Measurements from ENCODE around the gene ESPL1.

Gene ESPL1

DNA sequence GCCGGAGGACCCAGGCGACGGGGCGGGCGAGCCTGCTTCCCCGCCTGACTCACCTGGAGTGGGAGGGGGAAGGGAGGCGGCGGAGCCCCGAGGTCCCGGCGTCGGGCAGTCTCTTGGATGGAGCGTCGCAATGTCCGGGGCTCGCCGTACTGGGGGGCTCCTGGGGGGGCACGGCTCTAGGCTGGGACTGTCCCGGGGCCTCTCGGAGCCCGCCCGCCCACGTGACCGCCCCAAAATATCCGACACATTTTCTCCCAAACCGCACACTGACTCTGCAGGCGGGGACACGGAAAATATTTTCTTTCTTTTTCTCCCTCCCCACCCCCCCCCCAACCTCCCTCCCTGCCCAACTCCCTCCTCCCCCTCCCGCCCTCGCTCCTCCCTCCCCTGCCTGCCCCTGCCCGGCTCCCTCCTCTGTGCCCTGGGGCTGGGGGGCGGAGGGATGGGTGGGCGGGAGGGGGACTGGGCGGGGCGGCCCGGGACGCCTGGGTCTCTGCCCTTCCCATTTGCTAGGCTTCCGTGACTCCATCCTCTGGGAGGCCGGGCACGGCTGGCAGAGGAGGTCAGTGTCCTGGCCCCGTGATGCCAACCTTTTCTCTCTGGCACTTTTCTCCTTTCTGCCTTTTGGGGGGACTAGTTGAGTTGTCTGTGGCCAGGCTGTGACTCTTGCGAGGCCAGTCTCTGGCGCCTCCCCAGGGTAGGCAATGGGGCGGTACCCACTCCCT lies 36.0 kb upstream of the ESPL1 start, which contains the start of gene RARG:
RARG (minus strand) TSS at position 289 of the 725 bp plus-strand sequence. CDS start 4,664 bp downstream, outside the sequence.
- peak; percentile 32 for DNase-seq

DNA sequence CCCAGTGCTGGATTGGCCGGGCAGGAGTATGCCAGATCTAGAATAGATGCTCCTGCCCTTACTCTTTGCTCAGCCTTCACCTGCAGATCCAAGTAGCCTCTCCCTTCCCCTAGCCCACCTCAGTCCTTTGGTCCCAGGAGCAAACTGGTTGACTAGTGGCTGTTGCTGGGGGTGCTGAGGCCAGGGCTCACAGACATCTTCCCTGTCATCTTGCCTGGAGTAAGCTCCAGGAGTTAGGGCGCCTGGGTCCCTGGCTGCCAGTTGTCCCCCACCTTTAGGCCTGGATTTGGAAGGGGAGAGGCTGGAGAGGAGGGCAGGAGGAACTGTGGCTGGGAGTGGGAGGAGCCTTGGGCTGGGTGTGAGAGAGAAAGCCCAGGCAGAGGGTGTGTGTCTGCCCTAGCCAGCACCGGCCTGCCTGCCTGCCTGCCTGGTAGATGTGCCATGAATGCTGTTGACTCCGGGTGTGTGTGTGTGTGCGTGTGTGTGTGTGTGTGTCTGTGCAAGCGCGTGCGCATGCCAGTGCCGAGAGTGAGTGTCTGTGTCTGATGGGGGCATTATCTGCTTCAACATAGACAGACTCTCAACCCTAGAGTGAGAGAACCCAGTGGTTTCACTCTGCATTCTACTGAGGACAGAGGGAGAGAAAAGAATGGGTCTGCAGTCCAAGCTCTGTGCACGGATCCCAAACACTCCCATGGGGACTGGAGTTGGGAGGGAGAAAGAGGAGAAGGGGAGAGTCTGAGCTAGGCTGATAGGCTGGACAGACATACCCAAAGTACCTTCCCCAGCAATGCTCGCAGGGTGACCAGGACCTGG lies 35.2 kb upstream of the ESPL1 start:
- no peak for DNase-seq

DNA sequence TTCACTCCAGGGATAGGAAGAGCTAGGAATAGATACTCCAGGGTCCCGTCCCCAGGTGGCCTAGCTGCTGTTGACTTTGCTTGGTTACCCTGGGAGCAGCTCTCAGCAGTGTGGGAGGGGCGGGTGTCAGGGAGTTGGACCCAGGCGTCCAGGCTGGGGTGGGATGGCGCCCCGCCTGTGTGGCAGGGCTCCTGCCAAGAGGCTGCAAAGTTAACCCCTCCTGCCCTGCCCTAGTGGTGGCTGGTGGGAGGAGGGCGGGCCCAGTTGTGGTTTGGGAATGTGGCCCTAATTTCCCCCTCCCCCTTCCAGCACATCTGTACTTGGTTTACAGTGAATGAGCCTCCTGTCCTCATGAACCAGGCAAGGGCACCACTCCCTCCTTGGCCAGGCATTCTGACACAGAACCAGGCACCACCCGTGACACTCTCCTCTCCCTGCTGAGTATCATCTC lies 34.4 kb upstream of the ESPL1 start:
- no peak for DNase-seq

DNA sequence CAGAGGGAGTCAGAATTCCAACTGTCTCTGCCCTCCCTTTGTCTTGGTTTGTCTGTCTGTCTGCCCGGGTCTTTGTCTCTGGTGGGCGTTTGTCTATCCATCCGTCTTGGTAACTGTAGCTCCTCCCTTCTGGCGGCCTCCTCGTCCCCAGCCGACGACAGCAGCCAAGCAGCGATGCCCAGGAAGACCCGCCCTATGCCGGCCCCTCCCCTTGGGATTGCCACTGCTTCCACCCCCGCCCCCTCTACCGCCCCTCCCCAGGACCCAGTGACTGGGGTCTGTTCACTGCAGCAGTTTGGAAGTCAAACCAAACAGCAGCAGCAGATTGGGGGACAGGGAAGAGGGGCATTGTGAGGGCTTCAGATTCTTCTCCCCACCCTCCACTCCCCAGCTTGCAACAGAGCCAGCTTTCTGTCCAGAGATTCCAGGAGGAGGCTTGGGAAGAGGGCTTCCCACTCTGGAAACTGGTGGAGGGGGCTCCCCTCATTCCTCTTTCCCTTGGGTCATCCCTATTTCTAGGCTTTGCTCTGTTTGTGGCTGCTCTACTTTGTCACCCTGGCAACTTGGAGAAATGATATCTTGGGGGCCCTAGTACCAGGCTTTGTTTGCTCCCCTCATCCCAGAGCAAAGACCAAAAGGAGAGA lies 33.7 kb upstream of the ESPL1 start:
- no peak for DNase-seq

DNA sequence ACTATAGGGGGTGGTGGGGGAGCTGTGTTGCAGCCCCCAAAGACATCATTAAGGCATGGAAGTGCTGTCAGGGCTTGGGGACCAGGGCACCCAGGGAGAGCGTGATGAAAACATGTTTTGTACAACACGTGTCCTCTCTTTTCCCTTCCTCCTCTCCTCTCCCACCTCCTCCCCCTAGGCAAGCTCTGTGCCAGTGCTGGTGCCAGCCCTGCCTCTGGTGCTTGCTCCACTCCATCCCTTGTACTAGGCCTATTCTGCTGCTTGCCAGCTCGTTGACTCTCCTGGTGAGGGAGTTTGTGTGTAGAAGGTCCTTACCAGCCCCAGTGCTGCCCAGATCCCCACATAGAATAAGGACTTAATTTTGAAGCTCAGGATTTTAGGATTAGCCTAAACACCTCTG lies 32.9 kb upstream of the ESPL1 start:
- DNase-seq, result no peak

DNA sequence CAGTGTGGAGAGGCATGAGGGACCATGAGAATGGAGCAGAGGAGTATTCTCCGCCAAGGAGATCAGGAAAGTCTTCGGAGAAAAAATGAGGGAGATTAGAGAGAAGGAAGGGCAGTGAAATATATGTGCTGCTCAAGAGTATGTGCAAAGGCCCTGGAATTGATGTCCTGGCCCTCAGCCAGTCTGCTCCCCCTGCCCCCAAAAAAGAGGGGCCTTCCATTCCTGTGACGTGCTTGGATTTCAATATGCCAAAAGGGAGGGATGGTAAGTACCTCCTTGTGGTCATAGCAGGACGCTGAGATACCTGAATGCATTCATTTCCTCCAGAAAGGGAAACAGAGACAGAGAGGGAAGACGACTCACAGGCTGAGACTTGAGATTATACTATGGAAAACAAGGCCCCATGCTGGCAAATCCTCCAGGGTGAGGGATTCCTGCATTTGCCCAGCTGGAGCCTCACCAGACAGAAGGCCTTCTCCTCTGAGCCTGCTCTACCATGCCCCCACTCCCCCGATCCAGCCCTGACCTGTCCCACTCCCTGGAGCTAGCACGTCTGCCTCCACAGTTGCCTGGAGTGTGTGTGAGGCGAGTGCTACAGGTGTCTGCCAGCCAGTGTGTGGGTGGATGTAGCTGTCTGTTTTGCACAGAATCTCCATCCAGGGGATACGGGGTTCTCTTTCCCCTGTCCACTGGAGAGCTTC lies 32.2 kb upstream of the ESPL1 start:
- DNase-seq, result no peak

DNA sequence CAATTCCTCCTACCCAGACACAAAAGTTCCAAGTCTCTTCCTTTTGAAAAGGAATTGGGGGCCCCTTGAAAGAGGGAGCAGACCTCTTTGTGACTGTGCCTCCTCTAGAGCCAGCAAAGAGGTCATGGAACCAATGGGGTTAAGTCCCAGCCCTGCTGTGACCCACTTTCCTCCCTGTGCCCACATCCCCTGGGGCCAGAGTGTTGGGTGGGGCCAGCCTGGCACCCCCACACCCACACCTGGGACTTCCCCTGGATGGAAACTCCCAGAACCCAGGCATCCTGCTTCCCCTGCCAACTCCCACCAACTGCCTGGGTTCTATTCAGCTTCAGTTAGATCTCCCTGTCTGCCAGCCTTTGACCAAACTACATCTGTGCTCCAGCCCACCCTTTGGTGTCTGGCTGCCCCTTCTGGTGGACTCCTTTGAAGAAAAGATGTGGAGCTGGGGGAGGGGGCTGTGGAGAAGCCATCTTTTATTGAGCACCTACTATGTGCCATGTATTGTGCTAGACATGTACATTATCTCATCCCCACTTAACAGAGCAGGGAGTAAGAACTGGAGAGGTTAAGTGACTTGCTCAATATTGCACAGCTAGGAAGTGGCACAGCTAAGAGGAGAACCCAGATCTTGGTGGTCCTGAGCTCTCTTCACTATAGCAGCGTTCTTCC lies 31.5 kb upstream of the ESPL1 start:
- no peak for DNase-seq

DNA sequence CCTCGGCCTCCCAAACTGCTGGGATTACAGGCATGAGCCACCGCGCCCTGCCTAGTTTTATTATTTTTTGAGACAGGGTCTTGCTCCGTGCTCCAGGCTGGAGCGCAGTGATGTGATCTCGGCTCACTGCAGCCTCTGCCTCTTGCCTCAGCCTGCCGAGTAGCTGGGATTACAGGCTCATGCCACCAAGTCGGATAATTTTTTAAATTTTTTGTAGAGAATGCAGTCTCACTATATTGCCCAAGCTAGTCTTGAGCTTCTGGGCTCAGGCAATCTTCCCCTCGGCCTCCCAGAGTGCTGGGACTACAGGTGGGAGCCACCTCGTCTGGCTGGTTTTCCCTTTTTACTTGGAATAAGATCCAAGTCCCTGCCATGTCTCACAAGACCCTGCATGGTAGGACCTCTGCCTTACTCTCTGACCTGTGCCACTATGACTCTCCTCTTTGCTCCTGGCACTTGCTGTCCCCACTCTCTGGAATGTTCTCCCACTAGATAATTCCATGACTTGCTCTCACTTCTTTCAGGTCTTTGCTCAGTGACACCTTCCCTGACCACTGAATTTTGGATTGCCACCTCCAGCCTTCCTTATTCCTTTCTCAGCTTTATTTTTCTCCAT lies 28.3 kb upstream of the ESPL1 start:
- no peak for DNase-seq

DNA sequence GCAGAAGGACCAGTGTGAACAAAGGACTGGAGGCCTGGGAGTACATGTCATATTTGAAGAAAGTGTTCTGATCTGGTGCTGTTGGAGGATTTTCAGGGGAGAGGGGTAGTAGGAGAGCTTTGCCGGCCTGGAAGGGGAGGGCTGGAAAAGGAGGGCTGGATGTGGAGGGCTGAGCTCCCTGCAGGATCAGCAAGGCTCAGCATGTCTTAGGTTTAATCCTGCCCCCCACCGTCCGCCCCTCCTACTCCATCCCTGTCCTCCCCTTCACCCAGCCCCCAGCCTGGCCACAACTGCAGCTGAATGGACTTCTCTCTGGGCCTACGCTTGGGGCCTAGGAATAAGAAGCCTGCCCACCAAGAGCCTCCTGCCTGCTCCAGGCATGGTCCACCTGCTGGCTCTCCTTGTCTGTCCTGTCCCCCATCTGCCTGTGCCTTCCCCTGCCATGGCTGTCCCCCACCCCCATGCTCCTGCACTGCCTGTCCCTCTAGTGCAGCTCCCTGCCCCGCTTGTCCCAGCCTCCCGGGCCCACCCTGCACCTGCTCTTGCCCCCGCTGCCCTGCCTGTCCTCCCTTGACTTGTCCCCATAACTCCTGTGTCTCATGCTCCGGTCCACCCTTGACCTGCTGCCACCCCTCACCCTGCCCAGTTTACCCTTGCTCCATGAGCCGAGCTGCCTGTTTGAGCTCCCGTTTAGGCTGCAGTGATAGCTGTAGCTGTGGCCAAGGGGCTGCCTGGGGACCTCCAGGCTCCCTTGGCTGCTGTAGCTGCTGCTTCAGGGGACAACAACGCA lies 26.3 kb upstream of the ESPL1 start:
- DNase-seq, result no peak

DNA sequence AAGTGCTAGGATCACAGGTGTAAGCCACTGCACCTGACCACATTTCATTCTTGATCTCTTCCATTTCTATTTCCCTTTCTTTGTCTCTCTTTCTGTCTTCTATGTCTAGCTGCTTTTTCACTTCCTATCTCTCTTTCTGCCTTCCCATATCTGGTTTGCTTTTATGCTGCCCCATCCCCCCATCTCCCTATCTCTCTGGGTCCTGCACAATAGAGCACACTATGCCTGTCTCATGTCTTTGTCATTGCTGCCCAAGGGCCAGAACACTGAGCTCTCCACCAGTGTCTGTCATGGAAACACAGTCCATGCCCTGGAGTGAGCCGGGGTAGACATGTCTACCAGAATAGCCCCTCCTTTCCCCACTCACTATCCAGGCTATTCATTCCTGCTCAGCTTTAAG lies 23.8 kb upstream of the ESPL1 start:
- DNase-seq, result no peak

DNA sequence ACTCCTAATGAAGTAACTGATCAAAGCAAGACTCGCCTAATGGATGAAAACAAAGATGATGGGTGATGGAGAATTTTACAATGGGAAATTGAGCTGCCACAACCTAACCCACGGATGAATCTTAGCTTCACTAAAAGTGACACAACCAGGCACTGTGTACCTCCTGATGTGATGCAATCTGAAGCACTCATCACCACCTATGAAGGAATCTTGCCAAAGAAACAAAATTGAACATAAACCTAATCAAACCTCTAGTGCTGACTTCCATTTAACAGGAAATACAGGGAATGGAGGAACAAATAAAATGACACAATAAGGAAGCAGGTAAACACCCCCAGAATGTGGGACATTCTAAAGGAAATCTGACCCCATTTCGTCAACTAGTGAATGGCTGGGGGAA lies 22.8 kb upstream of the ESPL1 start:
- no peak for DNase-seq

DNA sequence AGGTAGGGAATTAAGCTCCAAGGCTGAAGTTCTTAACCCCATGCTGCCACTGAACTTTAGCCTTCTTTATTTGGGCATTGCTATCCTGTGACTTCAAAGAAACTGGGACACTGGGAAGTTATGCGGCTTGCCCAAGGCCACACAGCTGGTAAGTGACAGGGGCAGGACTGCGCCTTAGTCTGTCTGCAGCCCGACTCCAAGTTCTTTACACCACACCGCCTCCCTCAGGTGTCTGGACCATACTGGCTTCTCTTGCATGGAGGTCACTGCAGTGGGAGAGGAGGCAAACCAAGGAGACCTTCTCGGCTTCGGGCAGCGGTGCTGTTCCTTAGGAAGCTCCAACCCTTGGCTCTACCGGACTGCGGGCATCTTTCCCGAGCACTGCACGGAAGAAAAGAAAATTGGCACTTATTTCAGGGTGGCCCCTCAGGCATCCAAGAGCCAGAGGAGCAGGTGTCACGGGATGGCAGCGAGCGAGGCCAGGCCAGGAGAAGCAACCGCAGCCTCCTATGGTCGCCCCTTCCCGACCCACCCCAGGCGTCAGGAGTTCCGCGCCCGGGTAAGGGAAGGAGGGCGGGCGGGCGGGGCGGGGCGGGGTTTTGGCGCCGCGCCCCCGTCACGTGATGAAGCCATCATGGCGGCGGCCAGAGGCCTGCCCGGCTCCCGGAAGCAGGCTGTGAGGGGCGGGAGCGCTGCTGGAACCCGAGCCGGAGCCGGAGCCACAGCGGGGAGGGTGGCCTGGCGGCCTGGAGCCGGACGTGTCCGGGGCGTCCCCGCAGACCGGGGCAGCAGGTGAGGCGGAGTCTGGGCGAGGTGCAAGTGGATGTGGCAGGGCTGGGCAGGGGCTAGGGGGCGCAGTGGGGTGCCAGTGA lies 16.4 kb upstream of the ESPL1 start:
- peak; percentile 65 for DNase-seq

DNA sequence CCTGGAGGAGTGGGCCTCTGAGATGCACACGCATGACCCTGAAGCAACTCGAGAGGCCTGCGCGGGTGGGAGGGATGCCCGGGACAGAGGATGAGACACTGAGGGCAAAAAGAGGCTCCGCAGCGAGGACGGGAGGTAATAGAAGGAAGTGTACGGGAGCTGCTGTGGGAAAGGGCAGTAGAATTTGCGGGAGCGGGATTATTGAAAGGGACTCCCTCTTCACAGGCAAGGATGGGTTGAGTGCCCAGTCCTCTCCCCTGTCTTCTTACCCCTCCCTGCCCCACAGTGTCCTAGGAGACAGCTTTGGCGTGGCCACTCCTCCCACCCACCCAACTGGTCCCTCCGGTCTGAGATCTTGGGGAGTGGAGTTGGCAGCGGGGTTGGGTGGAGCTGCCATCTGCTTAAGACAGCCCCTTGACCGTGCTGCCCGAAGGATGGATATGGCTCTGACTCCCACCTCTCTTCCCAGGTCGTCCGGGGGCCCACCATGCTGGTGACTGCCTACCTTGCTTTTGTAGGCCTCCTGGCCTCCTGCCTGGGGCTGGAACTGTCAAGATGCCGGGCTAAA lies 15.7 kb upstream of the ESPL1 start:
- peak; percentile 14 for DNase-seq

DNA sequence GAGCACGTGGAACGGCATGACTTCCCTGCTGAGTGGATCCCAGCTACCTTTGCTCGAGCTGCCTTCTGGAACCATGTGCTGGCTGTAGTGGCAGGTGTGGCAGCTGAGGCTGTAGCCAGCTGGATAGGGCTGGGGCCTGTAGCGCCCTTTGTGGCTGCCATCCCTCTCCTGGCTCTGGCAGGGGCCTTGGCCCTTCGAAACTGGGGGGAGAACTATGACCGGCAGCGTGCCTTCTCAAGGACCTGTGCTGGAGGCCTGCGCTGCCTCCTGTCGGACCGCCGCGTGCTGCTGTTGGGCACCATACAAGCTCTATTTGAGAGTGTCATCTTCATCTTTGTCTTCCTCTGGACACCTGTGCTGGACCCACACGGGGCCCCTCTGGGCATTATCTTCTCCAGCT lies 14.8 kb upstream of the ESPL1 start:
- DNase-seq, result no peak

DNA sequence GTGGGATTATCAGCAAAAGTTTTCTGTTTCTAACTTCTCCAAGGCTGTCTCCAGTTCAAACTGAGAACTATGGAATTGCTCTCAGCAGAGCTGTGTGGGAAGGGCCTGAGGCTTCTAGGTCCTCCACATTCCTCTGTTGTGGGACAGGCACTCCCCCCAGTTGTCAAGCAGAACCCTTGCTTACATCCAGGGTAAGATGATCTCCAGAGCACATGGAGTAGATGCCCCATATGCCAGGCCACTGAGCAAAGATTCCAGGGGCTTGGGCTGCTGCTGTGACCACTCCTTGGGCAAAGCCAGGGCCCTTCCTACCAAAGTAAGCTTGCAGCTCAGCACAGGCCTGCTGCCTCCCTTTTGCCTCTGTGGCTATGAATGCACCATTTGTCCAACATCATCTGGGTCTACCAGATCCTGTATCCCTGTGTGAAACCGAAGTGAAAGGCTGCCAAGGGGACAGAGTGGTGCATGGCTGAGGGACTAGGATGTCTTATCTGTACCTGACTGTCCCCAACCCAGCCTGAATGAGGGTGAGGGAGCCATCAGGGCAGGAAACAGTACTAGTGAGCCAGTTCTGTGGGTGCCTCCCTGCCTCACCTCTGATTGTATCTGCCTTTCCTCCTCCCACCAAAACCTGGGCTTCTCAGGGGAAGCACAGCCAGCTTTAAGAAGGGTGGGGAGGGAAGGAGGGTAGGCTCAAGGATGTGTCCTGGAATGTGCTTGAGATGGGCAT lies 13.1 kb upstream of the ESPL1 start:
- DNase-seq, result no peak

DNA sequence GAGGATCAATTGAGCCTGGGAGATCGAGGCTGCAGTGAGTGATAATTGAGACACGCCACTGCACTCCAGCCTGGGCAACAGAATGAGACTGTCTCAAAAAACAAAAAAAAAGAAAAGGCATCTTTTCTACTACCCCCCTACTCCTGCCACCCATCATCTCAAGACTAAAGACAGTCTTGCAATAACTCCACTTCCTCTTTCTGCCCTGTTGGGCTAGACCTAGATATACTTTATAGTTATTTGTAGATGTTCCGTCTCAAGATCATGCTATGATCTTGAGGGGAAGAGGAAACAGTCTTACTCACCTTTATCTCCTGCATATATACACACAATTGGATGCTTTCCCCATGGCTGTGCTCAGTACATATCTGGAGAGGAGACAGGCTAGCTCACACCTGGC lies 12.1 kb upstream of the ESPL1 start:
- DNase-seq, result no peak

DNA sequence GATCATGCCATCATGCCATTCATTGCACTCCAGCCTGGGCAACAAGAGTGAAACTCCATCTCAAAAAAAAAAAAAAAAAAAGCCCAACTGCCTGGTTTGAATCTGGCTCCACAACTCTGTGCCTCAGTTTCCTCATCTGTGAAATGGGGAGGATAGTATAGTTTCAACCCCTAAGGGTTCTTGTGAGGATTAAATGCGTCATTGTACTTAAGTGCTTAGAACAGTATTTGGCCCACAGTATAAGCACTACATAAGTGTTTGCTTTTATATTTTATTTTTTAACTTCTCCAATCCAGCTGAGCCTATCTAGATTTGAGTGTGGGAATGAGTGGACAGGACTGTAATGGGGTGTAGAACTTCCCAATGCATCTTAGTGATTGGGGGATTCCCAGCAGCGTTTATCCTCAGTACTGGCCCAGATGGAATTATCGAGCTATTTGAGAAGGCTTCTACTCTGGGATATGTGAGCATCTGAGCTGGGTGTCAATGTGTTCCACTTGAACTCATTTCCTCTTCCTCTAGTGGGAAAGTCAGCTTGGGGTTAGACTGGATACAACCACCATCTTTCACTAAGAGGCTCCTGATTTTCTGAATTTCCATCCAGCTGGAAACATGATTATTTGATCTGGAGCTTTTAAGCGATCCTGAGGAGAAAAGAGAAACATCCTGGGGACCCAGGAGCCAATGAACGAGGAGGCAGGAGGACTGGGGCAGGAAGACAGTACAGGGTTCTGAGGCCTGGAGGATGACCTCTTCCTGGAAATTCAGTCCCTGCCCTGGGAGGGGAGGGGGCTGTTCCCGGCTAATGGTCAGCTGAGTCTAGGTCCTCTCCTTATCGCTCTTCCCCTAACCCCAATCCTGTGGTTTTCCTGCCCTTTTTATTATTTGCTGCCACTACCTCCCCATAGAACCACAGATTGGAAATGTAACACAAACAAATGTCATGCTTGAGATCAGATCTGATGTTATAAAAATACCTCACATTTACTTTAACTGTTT lies 9.3 kb upstream of the ESPL1 start:
- DNase-seq, result no peak

DNA sequence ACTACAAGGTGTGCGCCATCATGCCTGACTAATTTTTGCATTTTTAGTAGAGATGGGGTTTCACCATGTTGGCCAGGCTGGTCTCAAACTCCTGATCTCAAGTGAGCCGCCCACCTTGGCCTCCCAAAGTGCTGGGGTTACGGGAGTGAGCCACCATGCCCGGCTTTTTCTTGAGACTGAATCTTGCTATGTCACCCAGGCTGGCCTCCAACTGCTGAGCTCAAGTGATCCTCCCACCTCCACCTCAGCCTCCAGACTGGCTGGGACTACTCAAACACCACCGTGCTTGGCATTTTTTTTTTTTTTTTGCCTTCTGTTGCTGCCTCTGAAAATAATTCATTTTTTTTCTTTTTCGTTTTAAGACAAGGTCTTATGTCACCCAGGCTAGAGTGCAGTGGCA lies 8.2 kb upstream of the ESPL1 start:
- DNase-seq, result no peak

Data from NCI-H510A (cell line).